Thyroid gland (tissue), 4 donors: ENCODE results near the gene ABCC10. TPM values are rescaled to one million over a fixed set of nuclear protein-coding genes. Genes with fewer than 3 reads are reported as not detected.
"Not testable (repeated sequence)": the region's sequence is repeated elsewhere in the genome, so short reads cannot be mapped to it uniquely, and the experiment has no call there.

Source experiments
- DNase-seq, 2 donors: peaks; one replicate each; pipeline ENCODE4 v3.0.0-alpha.2; 2019
- H3K27ac ChIP-seq, 3 donors: fragments of 200-600 bp; sonication (generic); 1 replicate in 2 of 3; 2 replicates in 1 of 3; pipeline ENCODE4 v1.5.1; 2016 to 2019; ENCODE audit warnings: mild to moderate bottlenecking in 1 of 3, moderate library complexity in 1 of 3
- H3K27me3 ChIP-seq: fragments of 200-600 bp; sonication (generic); one replicate; pipeline ENCODE4 v1.5.1; 2019
- H3K36me3 ChIP-seq, 2 donors: fragments of 200-600 bp; sonication (generic); one replicate each; pipeline ENCODE4 v1.5.1; 2016 to 2019
- H3K4me1 ChIP-seq, 2 donors: fragments of 200-600 bp; sonication (generic); one replicate each; pipeline ENCODE4 v1.5.1; 2017 to 2019
- H3K4me3 ChIP-seq, 3 donors: fragments of 200-600 bp; sonication (generic); replicated peaks in 1 of 3; 1 replicate in 2 of 3; 2 replicates in 1 of 3; pipeline ENCODE4 v1.5.1; 2016; ENCODE audit warnings: mild to moderate bottlenecking in 1 of 3
- H3K9me3 ChIP-seq: fragments of 200-600 bp; sonication (generic); one replicate; pipeline ENCODE4 v1.5.1; 2017
- CTCF ChIP-seq, 6 experiments: fragments of 200-600 bp in 3 of 6; fragments of 450-650 bp in 3 of 6; sonication (generic) in 3 of 6; IDR thresholded peaks; one replicate each; pipeline ENCODE4 v1.5.1; 2016 to 2019; ENCODE audit warnings: antibody characterized with exemption in 6 of 6, mild to moderate bottlenecking in 2 of 6, inconsistent platforms in 1 of 6, moderate library complexity in 1 of 6
- POLR2A ChIP-seq, 2 donors: fragments of 450-650 bp; IDR thresholded peaks; one replicate each; pipeline ENCODE4 v1.6.1; 2017; ENCODE audit warnings: antibody characterized with exemption in 2 of 2, mild to moderate bottlenecking in 2 of 2, moderate library complexity in 1 of 2
- WGBS, 2 donors: methylation state at CpG; one replicate each; pipeline ENCODE4 v1.1.5; 2017; 5-methylcytosine and 5-hydroxymethylcytosine counted together
- intact Hi-C: fragments of 100-400 bp; cut with DNase I; formaldehyde crosslinking; loops from one replicate; pipeline ENCODE4 v1.15.1; 2023
- total RNA-seq, 4 donors: library from RNA; depleted of rRNA; stranded (reverse); fragments of >200 nt; gene quantifications; one replicate each; pipeline ENCODE4 v1.2.3, GENCODE V29; 2016

Gene ABCC10
- total RNA-seq, 4 donors from 2014 or later = 10.5 to 24.3 (median 19.3) TPM

- intact Hi-C loops = no loop called here
- Histone ChIP-seq H3K9me3 (no peaks in the 10 kb centered on the region), H3K27ac (no peak overlapping the region), H3K27me3 (no peaks in the 10 kb centered on the region), H3K36me3 (no peaks in the 10 kb centered on the region), H3K4me1 (no peaks in the 10 kb centered on the region), H3K4me3 (no peak overlapping the region)
- 36 to 40% methylated on average over 1 of the region's 1 CpG for WGBS, 2 donors
- TF ChIP-seq CTCF (IDR thresholded peaks at IDR 0.05) = peak in 2 of 6 experiments; percentile 42 to 44
- TF ChIP-seq POLR2A (IDR thresholded peaks at IDR 0.05) = no peak
- DNase-seq = no peak
These were observed 40.8 kb upstream of the ABCC10 start for GRCh38 chr6:43386492-43386891.

- 78 to 83% methylated on average over 6 of the region's 6 CpGs for WGBS, 2 donors
- no peaks in the 10 kb centered on the region for H3K36me3 ChIP-seq
- no peaks in the 10 kb centered on the region for H3K4me1 ChIP-seq
- no peaks in the 10 kb centered on the region for H3K27me3 ChIP-seq
- TF ChIP-seq CTCF (IDR thresholded peaks at IDR 0.05) (no peak), POLR2A (IDR thresholded peaks at IDR 0.05) (no peak)
- H3K27ac ChIP-seq = no peak overlapping the region
- no peaks in the 10 kb centered on the region for H3K9me3 ChIP-seq
- no peak for DNase-seq
- intact Hi-C loops = no loop called here
- no peak overlapping the region for H3K4me3 ChIP-seq
These were observed 37.5 kb upstream of the ABCC10 start for GRCh38 chr6:43389730-43390295.

GRCh38 chr6:43390753-43391439 is 36.4 kb upstream of the ABCC10 start:
- H3K4me1 ChIP-seq, H3K27ac ChIP-seq, H3K9me3 ChIP-seq, H3K36me3 ChIP-seq, DNase-seq, intact Hi-C loops, H3K27me3 ChIP-seq, H3K4me3 ChIP-seq: not testable (repeated sequence)
- WGBS, 2 donors = 70 to 76% methylated on average over 10 of the region's 10 CpGs

- H3K27ac ChIP-seq = no peak overlapping the region
- no peaks in the 10 kb centered on the region for H3K36me3 ChIP-seq
- H3K4me1 ChIP-seq = peaks cover 0 to 4% of the 10 kb centered on the region in 2 donors
- intact Hi-C loops = no loop called here
- no peaks in the 10 kb centered on the region for H3K9me3 ChIP-seq
- H3K27me3 ChIP-seq = no peaks in the 10 kb centered on the region
- DNase-seq = no peak
- 69 to 76% methylated on average over 13 of the region's 13 CpGs for WGBS, 2 donors
- TF ChIP-seq POLR2A (IDR thresholded peaks at IDR 0.05) (no peak), CTCF (IDR thresholded peaks at IDR 0.05) (no peak)
- H3K4me3 ChIP-seq = no peak overlapping the region
These were observed 35.8 kb upstream of the ABCC10 start for GRCh38 chr6:43391440-43392031.

GRCh38 chr6:43393133-43393532 is 34.2 kb upstream of the ABCC10 start:
- DNase-seq, H3K36me3 ChIP-seq, H3K27me3 ChIP-seq, H3K4me1 ChIP-seq, H3K27ac ChIP-seq, H3K4me3 ChIP-seq, H3K9me3 ChIP-seq, intact Hi-C loops: not testable (repeated sequence)
- whole genome bisulfite sequencing, 2 donors = 64 to 67% methylated on average over 11 of the region's 11 CpGs

GRCh38 chr6:43393602-43394001 is 33.7 kb upstream of the ABCC10 start:
- no peak for DNase-seq
- intact Hi-C loops = no loop called here
- Histone ChIP-seq H3K27ac (no peak overlapping the region), H3K4me1 (peaks cover 0 to 4% of the 10 kb centered on the region in 2 donors), H3K4me3 (no peak overlapping the region), H3K36me3 (no peaks in the 10 kb centered on the region), H3K9me3 (no peaks in the 10 kb centered on the region), H3K27me3 (no peaks in the 10 kb centered on the region)
- TF ChIP-seq POLR2A (IDR thresholded peaks at IDR 0.05) (no peak), CTCF (IDR thresholded peaks at IDR 0.05) (no peak)
- WGBS, 2 donors = 55 to 76% methylated on average over 5 of the region's 5 CpGs
